Measurements from ENCODE around the gene CAMK1G. TPM values are rescaled to one million over a fixed set of nuclear protein-coding genes. Genes with fewer than 3 reads are reported as not detected.

CAMK1G gene
- total and polyA plus RNA-seq, 9 of the 15 experiments (the other 6 are each of a cell fraction or from before 2014, with no cell fraction given) = not detected

DNA sequence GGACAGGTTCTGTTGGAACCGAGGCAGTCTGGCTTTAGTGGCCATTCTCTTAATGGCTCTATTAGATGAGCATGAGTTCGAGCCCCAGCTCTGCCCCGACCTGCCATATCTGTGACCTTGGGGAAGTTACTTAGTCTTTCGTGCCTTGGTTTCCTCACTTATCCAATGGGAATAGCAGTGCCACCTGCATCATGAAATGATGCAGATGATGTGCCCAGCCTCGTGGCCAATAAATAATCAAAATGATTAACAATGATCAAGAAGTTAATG lies 30.6 kb downstream of the CAMK1G start (continued):
- TF ChIP-seq, protein P1, sequence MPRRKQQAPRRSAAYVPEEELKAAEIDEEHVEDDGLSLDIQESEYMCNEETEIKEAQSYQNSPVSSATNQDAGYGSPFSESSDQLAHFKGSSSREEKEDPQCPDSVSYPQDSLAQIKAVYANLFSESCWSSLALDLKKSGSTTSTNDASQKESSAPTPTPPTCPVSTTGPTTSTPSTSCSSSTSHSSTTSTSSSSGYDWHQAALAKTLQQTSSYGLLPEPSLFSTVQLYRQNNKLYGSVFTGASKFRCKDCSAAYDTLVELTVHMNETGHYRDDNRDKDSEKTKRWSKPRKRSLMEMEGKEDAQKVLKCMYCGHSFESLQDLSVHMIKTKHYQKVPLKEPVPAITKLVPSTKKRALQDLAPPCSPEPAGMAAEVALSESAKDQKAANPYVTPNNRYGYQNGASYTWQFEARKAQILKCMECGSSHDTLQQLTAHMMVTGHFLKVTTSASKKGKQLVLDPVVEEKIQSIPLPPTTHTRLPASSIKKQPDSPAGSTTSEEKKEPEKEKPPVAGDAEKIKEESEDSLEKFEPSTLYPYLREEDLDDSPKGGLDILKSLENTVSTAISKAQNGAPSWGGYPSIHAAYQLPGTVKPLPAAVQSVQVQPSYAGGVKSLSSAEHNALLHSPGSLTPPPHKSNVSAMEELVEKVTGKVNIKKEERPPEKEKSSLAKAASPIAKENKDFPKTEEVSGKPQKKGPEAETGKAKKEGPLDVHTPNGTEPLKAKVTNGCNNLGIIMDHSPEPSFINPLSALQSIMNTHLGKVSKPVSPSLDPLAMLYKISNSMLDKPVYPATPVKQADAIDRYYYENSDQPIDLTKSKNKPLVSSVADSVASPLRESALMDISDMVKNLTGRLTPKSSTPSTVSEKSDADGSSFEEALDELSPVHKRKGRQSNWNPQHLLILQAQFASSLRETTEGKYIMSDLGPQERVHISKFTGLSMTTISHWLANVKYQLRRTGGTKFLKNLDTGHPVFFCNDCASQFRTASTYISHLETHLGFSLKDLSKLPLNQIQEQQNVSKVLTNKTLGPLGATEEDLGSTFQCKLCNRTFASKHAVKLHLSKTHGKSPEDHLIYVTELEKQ (CRISPR knock-in tag; IDR thresholded peaks at IDR 0.05) = no peak
- TF ChIP-seq PPARD (CRISPR knock-in tag; IDR thresholded peaks at IDR 0.05) (no peak), ELF4 (CRISPR knock-in tag; IDR thresholded peaks at IDR 0.05) (no peak), SRSF3 (IDR thresholded peaks at IDR 0.05; ENCODE audit: insufficient read depth, low read length) (no peak), ZNF3 (CRISPR knock-in tag; IDR thresholded peaks at IDR 0.05) (no peak)
- TF ChIP-seq, protein P2, sequence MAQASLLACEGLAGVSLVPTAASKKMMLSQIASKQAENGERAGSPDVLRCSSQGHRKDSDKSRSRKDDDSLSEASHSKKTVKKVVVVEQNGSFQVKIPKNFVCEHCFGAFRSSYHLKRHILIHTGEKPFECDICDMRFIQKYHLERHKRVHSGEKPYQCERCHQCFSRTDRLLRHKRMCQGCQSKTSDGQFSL (CRISPR knock-in tag; IDR thresholded peaks at IDR 0.05) = no peak
- TF ChIP-seq, protein P2 (tag; IDR thresholded peaks at IDR 0.05) = no peak
- TF ChIP-seq, protein P3, sequence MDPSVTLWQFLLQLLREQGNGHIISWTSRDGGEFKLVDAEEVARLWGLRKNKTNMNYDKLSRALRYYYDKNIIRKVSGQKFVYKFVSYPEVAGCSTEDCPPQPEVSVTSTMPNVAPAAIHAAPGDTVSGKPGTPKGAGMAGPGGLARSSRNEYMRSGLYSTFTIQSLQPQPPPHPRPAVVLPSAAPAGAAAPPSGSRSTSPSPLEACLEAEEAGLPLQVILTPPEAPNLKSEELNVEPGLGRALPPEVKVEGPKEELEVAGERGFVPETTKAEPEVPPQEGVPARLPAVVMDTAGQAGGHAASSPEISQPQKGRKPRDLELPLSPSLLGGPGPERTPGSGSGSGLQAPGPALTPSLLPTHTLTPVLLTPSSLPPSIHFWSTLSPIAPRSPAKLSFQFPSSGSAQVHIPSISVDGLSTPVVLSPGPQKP (CRISPR knock-in tag; IDR thresholded peaks at IDR 0.05) = no peak
